ENCODE measurements around the gene INPP5F. TPM values are rescaled to one million over a fixed set of nuclear protein-coding genes. Genes with fewer than 3 reads are reported as not detected.

The INPP5F gene
- polyA plus RNA-seq, 1 of the 3 experiments (the other 2 are of a cell fraction): 7.8 TPM

- no peaks in the 10 kb centered on the region for H3K36me3 ChIP-seq (replicated peaks in 1 of 2; ENCODE audit: control insufficient read depth in 1 of 2, insufficient read depth in 2 of 2, low read length in 1 of 2)
- H2AFZ ChIP-seq (ENCODE audit: low read depth): peak overlapping the region; percentile 71
- ChIA-PET CTCF (interaction anchor here (0.6 to 5.6 kb wide), 72 partner anchors 8 to 1049 kb away, joined by 3 to 46 read pairs (median 4); partner anchors contain the start of genes BAG3 and MCMBP), POLR2A (interaction anchor here (1.2 kb wide), 1 partner anchor 185 kb away, joined by 4 read pairs; no protein-coding TSS in a partner anchor)
- H3K9me3 ChIP-seq: no peaks in the 10 kb centered on the region
- peaks cover 0 to 11% of the 10 kb centered on the region in 2 experiments; a peak in 1 of 4 replicates for H3K4me1 ChIP-seq (ENCODE audit: control insufficient read depth in 1 of 2, insufficient read depth in 2 of 2, low read depth in 1 of 2, low read length in 1 of 2)
- H4K20me1 ChIP-seq (ENCODE audit: insufficient read depth): no peaks in the 10 kb centered on the region
- H3K9ac ChIP-seq: peak overlapping the region; percentile 54; the same call in 1 of the 2 replicates
- peak overlapping the region; percentile 51 for H3K4me2 ChIP-seq
- peak overlapping the region in 1 of 2 experiments; percentile 87; a peak in 2 of 4 replicates for H3K27ac ChIP-seq (ENCODE audit: low read depth in 2 of 2, low read length in 1 of 2)
- peak; percentile 81 for DNase-seq
- no peaks in the 10 kb centered on the region for H3K79me2 ChIP-seq (ENCODE audit: insufficient read depth)
- H3K4me3 ChIP-seq (ENCODE audit: low read depth in 2 of 2, low read length in 1 of 2): peak overlapping the region; percentile 27 to 36; a peak in 3 of 4 replicates
- 23% methylated on average over 23 of the region's 24 CpGs for WGBS (ENCODE audit: low lambda C conversion rate)
- H3K9me2 ChIP-seq: no peaks in the 10 kb centered on the region
- no peaks in the 10 kb centered on the region for H3K27me3 ChIP-seq (ENCODE audit: insufficient read depth)
- peaks cover 14% of the 10 kb centered on the region for H3F3A ChIP-seq (replicated peaks; ENCODE audit: insufficient read depth)
- TF ChIP-seq MXI1 (IDR thresholded peaks at IDR 0.05; ENCODE audit: low read depth, low read length) (no peak), SMC3 (IDR thresholded peaks at IDR 0.05; ENCODE audit: low read depth, low read length) (peak; percentile 76), YY1 (IDR thresholded peaks at IDR 0.05; ENCODE audit: low read depth) (peak; percentile 60; the same call in 1 of the 2 replicates), MAX (IDR thresholded peaks at IDR 0.05; ENCODE audit: low read depth) (peak; percentile 9; the same call in 1 of the 2 replicates), MEF2A (IDR thresholded peaks at IDR 0.05; ENCODE audit: borderline replicate concordance, low read depth) (peak; percentile 20; the same call in 1 of the 2 replicates), TEAD4 (IDR thresholded peaks at IDR 0.05; ENCODE audit: borderline replicate concordance, insufficient read depth) (peak; percentile 59), NRF1 (IDR thresholded peaks at IDR 0.05; ENCODE audit: low read depth, low read length) (0 out of 2 replicates have a peak, but pooled peaks have one; percentile 29), FOSL2 (IDR thresholded peaks at IDR 0.05; ENCODE audit: borderline replicate concordance, low read depth) (peak; percentile 43; the same call in 1 of the 2 replicates), EZH2phosphoT487 (IDR thresholded peaks at IDR 0.05; ENCODE audit: borderline replicate concordance, low read depth) (no peak), RFX5 (IDR thresholded peaks at IDR 0.05; ENCODE audit: low read length) (no peak), FOXJ3 (CRISPR knock-in tag; IDR thresholded peaks at IDR 0.05) (no peak), ELF1 (IDR thresholded peaks at IDR 0.05) (no peak), EP300 (IDR thresholded peaks at IDR 0.05; ENCODE audit: borderline replicate concordance in 1 of 2, low read depth in 1 of 2, low read length in 1 of 2) (peak; percentile 7 to 63; a peak in 1 of 4 replicates), SIN3A (IDR thresholded peaks at IDR 0.05; ENCODE audit: borderline replicate concordance, low read depth, low read length) (0 out of 2 replicates have a peak, but pooled peaks have one; percentile 11), CHD2 (IDR thresholded peaks at IDR 0.05; ENCODE audit: low read length, partially characterized antibody) (no peak), RCOR1 (IDR thresholded peaks at IDR 0.05; ENCODE audit: low read length) (peak; percentile 33; the same call in 1 of the 2 replicates), POLR2AphosphoS5 (IDR thresholded peaks at IDR 0.05; ENCODE audit: low read depth, low read length) (no peak; the same call in 1 of the 2 replicates), USF1 (IDR thresholded peaks at IDR 0.05; ENCODE audit: borderline replicate concordance, low read depth) (no peak), NFIC (IDR thresholded peaks at IDR 0.05; ENCODE audit: borderline replicate concordance) (peak; percentile 37; the same call in 1 of the 2 replicates), PBX3 (IDR thresholded peaks at IDR 0.05) (peak; percentile 77), TCF12 (IDR thresholded peaks at IDR 0.05) (peak; percentile 78), JUND (IDR thresholded peaks at IDR 0.05) (peak; percentile 70), RAD21 (IDR thresholded peaks at IDR 0.05; ENCODE audit: low read length) (peak; percentile 88)
- TF ChIP-seq, protein P1, sequence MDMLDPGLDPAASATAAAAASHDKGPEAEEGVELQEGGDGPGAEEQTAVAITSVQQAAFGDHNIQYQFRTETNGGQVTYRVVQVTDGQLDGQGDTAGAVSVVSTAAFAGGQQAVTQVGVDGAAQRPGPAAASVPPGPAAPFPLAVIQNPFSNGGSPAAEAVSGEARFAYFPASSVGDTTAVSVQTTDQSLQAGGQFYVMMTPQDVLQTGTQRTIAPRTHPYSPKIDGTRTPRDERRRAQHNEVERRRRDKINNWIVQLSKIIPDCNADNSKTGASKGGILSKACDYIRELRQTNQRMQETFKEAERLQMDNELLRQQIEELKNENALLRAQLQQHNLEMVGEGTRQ (IDR thresholded peaks at IDR 0.05; ENCODE audit: borderline replicate concordance, low read depth, low read length): no peak
- TF ChIP-seq, protein P2, sequence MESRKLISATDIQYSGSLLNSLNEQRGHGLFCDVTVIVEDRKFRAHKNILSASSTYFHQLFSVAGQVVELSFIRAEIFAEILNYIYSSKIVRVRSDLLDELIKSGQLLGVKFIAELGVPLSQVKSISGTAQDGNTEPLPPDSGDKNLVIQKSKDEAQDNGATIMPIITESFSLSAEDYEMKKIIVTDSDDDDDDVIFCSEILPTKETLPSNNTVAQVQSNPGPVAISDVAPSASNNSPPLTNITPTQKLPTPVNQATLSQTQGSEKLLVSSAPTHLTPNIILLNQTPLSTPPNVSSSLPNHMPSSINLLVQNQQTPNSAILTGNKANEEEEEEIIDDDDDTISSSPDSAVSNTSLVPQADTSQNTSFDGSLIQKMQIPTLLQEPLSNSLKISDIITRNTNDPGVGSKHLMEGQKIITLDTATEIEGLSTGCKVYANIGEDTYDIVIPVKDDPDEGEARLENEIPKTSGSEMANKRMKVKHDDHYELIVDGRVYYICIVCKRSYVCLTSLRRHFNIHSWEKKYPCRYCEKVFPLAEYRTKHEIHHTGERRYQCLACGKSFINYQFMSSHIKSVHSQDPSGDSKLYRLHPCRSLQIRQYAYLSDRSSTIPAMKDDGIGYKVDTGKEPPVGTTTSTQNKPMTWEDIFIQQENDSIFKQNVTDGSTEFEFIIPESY (IDR thresholded peaks at IDR 0.05; ENCODE audit: borderline replicate concordance, low read depth): peak; percentile 49; the same call in 1 of the 2 replicates
These were observed 39.2 kb upstream of the INPP5F start for GRCh38 chr10:119686465-119687191.

Measured in SK-N-SH (cell line).